ENCODE data around the gene SLC25A44. TPM values are rescaled to one million over a fixed set of nuclear protein-coding genes. Genes with fewer than 3 reads are reported as not detected.

SLC25A44 gene
- total RNA-seq, 1 donor from 2014 or later, result 26.4 TPM

DNA sequence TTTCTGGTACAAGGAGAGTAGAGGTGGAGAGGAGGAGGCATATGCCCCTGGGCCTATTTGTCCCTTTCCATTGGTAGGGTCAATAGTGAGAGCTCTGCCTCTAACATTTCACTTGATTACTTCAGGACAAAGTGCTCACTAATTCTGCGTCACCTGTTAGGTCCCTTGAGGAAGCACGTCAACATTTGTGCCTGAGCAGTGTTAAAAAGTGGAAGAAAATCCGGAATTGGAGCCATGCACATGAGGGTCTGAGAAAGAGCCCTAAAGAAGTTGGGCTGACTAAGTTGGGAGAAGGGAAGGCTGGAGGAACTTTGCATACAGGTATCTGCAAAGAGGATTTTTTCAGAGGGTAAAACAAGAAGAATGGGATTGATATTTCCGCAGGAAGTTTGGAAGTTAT, 1.9 kb downstream of the SLC25A44 start:
- no peak for DNase-seq
- no peaks in the 10 kb centered on the region for H3K27me3 Mint-ChIP-seq
- no peak for ATAC-seq (ENCODE audit: low read depth)
- POLR2A ChIA-PET, result interaction anchor here (3.6 kb wide), 1 partner anchor 17 kb away, joined by 47 read pairs; the partner anchor contains the start of gene PMF1
- peaks cover 41% of the 10 kb centered on the region for H3K36me3 Mint-ChIP-seq (ENCODE audit: low read depth)
- no peak overlapping the region for H3K4me3 Mint-ChIP-seq
- H3K4me1 Mint-ChIP-seq, result peaks cover 56% of the 10 kb centered on the region
- intact Hi-C loops (cut with micrococcal nuclease), result no loop called here
- H3K27ac Mint-ChIP-seq, result no peak overlapping the region
- H3K9me3 Mint-ChIP-seq, result no peaks in the 10 kb centered on the region
- CTCF ChIA-PET, result interaction anchor here (0.6 kb wide), 1 partner anchor 30 kb away, joined by 3 read pairs; no protein-coding TSS in a partner anchor
- TF ChIP-seq, protein P1, sequence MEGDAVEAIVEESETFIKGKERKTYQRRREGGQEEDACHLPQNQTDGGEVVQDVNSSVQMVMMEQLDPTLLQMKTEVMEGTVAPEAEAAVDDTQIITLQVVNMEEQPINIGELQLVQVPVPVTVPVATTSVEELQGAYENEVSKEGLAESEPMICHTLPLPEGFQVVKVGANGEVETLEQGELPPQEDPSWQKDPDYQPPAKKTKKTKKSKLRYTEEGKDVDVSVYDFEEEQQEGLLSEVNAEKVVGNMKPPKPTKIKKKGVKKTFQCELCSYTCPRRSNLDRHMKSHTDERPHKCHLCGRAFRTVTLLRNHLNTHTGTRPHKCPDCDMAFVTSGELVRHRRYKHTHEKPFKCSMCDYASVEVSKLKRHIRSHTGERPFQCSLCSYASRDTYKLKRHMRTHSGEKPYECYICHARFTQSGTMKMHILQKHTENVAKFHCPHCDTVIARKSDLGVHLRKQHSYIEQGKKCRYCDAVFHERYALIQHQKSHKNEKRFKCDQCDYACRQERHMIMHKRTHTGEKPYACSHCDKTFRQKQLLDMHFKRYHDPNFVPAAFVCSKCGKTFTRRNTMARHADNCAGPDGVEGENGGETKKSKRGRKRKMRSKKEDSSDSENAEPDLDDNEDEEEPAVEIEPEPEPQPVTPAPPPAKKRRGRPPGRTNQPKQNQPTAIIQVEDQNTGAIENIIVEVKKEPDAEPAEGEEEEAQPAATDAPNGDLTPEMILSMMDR (IDR thresholded peaks at IDR 0.05), result no peak

DNA sequence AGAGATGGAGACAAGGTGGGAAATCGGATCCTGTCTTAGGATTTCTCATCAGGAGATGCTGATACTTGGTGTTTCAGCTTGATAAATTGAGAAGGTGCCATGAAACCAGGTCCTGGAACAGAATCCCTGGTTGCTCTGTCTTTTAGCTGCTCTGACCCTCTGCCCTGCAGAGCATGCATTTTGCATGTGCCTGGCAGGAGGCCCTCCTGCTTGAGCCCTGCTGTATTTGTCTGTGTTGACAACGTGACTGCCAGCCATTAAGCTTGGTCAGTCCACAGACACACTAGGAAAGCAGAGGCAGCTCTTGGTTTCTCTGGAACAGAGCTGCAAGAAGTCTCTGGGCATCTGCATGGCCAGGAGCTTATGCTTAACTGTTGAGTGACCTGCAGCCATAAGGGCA, 2.5 kb downstream of the SLC25A44 start:
- Mint-ChIP-seq H3K9me3 (no peaks in the 10 kb centered on the region), H3K27ac (no peak overlapping the region), H3K4me3 (no peak overlapping the region), H3K36me3 (ENCODE audit: low read depth) (peaks cover 41% of the 10 kb centered on the region), H3K4me1 (peaks cover 56% of the 10 kb centered on the region), H3K27me3 (no peaks in the 10 kb centered on the region)
- TF ChIP-seq, protein P1 (IDR thresholded peaks at IDR 0.05), result no peak
- DNase-seq, result no peak
- no peak for ATAC-seq (ENCODE audit: low read depth)
- intact Hi-C loops (cut with micrococcal nuclease), result no loop called here
- POLR2A ChIA-PET, result interaction anchor here (3.6 kb wide), 1 partner anchor 16 kb away, joined by 47 read pairs; the partner anchor contains the start of gene PMF1
- CTCF ChIA-PET, result interaction anchor here (0.6 to 1.4 kb wide), 2 partner anchors 29 to 30 kb away, joined by 3 read pairs; no protein-coding TSS in a partner anchor

DNA sequence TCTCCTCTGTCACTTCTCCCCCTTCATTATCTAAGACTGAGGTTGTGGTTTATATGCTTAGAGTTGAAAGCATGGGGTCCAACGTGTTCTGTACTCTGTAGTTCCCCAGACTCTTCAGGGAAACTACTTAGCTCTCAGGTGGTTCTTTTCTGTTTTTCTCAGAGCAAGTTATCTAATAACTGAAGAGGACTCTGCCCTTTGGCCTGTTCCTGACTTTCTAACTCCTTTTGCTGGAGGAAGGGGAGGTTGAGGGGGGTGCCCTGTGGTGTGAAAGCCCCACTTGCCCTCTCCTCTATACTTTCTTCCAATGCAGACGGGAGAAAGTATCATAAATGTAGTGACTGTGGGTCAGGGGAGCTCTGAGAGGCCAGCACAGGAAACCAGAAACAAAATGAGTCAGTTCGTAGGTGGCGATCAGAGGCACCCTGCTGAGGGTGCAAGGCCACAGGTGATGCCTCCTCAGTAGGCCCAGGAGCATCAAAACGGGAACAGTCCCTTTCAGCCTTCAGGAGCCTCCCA, 5.0 kb downstream of the SLC25A44 start:
- ChIA-PET CTCF (no interaction called here), POLR2A (interaction anchor here (2.7 kb wide), 1 partner anchor 14 kb away, joined by 10 read pairs; the partner anchor contains the start of gene PMF1)
- intact Hi-C loops (cut with micrococcal nuclease), result no loop called here
- no peak for DNase-seq
- H3K27me3 Mint-ChIP-seq, result no peaks in the 10 kb centered on the region
- peaks cover 46% of the 10 kb centered on the region for H3K4me1 Mint-ChIP-seq
- no peak overlapping the region for H3K4me3 Mint-ChIP-seq
- peaks cover 36% of the 10 kb centered on the region for H3K36me3 Mint-ChIP-seq (ENCODE audit: low read depth)
- H3K9me3 Mint-ChIP-seq, result no peaks in the 10 kb centered on the region
- ATAC-seq (ENCODE audit: low read depth), result no peak
- TF ChIP-seq, protein P1 (IDR thresholded peaks at IDR 0.05), result no peak
- no peak overlapping the region for H3K27ac Mint-ChIP-seq

DNA sequence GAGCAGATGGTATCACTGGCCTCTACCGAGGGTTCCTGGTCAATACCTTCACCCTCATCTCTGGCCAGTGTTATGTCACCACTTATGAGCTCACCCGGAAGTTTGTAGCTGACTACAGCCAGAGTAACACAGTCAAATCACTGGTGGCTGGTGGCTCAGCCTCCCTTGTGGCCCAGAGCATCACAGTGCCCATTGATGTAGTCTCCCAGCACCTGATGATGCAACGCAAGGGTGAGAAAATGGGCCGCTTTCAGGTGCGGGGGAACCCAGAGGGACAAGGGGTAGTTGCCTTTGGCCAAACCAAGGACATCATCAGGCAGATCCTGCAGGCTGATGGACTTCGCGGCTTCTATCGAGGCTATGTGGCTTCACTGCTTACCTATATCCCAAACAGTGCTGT, 6.1 kb downstream of the SLC25A44 start:
- Mint-ChIP-seq H3K36me3 (ENCODE audit: low read depth) (peaks cover 35% of the 10 kb centered on the region), H3K4me3 (no peak overlapping the region), H3K27me3 (no peaks in the 10 kb centered on the region), H3K9me3 (no peaks in the 10 kb centered on the region), H3K4me1 (peaks cover 35% of the 10 kb centered on the region), H3K27ac (no peak overlapping the region)
- TF ChIP-seq, protein P1 (IDR thresholded peaks at IDR 0.05), result no peak
- ChIA-PET POLR2A (interaction anchor here (0.6 to 2.7 kb wide), 3 partner anchors 13 to 52 kb away, joined by 4 to 10 read pairs (median 9); partner anchors contain the start of gene PMF1), CTCF (no interaction called here)
- DNase-seq (no peak), ATAC-seq (ENCODE audit: low read depth) (no peak)
- intact Hi-C loops (cut with micrococcal nuclease), result no loop called here

DNA sequence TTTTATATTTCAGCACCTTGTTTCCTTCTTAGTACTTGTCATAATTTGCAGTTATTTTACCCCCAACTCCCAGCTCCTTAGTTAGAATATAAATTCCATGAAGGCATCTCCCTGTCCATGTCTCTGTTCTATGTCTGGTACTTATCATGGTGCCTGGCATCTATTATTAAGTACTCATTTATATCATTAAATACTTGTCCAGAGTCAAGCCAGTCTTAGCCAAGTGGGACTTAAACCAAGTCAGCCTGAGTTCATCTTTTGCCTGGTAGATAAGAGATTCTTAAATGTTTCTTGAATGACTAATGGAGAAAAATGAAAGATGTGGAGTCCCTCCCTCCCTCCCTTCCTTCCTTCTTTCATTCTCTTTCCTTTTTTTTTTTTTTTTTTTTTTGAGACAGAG, 9.4 kb downstream of the SLC25A44 start:
- Mint-ChIP-seq H3K27ac (no peak overlapping the region), H3K9me3 (no peaks in the 10 kb centered on the region), H3K4me1 (peaks cover 20% of the 10 kb centered on the region), H3K4me3 (no peak overlapping the region), H3K36me3 (ENCODE audit: low read depth) (peaks cover 36% of the 10 kb centered on the region), H3K27me3 (no peaks in the 10 kb centered on the region)
- intact Hi-C loops (cut with micrococcal nuclease), result no loop called here
- ChIA-PET CTCF (no interaction called here), POLR2A (interaction anchor here (0.7 to 1.5 kb wide), 2 partner anchors 10 to 14 kb away, joined by 3 to 5 read pairs; partner anchors contain the start of gene PMF1)
- DNase-seq (no peak), ATAC-seq (ENCODE audit: low read depth) (no peak)
- TF ChIP-seq, protein P1 (IDR thresholded peaks at IDR 0.05), result no peak
